Activated B cell treated with CpG ODN at 0.5 μM for 24 hours (primary cell): ENCODE data around the gene CTSL. TPM values are rescaled to one million over a fixed set of nuclear protein-coding genes. Genes with fewer than 3 reads are reported as not detected.

Experiments used
- ATAC-seq: fragments of 200-7000 bp; cut with Tn5 transposase; one replicate; pipeline ENCODE4 v1.10.0; 2021; ENCODE audit warnings: low read depth, mild to moderate bottlenecking, moderate library complexity
- CTCF ChIA-PET: fragments of 350-600 bp; sonication (Branson Sonifier 250); formaldehyde crosslinking; loops from one replicate; lab custom pipeline; 2021; ENCODE audit warnings: antibody characterized with exemption; lab: Charles Lee
- POLR2A ChIA-PET: fragments of 350-600 bp; sonication (Branson Sonifier 250); formaldehyde crosslinking; loops from one replicate; lab custom pipeline; 2021; ENCODE audit warnings: antibody characterized with exemption; lab: Charles Lee
- DNase-seq: peaks from one replicate; pipeline ENCODE4 v3.0.0; 2022
- H3K27ac Mint-ChIP-seq: one replicate; pipeline ENCODE4 v1.8.0; 2020; ENCODE audit warnings: mixed read lengths
- H3K27me3 Mint-ChIP-seq: one replicate; pipeline ENCODE4 v1.8.0; 2021; ENCODE audit warnings: mixed read lengths
- H3K36me3 Mint-ChIP-seq: one replicate; pipeline ENCODE4 v1.8.0; 2021; ENCODE audit warnings: low read depth, mixed read lengths
- H3K4me1 Mint-ChIP-seq: one replicate; pipeline ENCODE4 v1.8.0; 2021; ENCODE audit warnings: mixed read lengths
- H3K4me3 Mint-ChIP-seq: one replicate; pipeline ENCODE4 v1.8.0; 2020; ENCODE audit warnings: mild to moderate bottlenecking, mixed read lengths
- H3K9me3 Mint-ChIP-seq: one replicate; pipeline ENCODE4 v1.8.0; 2020; ENCODE audit warnings: mixed read lengths
- CTCF ChIP-seq: fragments of 200-600 bp; IDR thresholded peaks from one replicate; pipeline ENCODE4 v1.8.0; 2022; ENCODE audit warnings: antibody characterized with exemption, mild to moderate bottlenecking
- intact Hi-C: fragments of 100-400 bp; cut with micrococcal nuclease; formaldehyde crosslinking; loops from one replicate; pipeline ENCODE4 v1.15.1; 2024
- total RNA-seq: library from RNA; stranded (reverse); gene quantifications from 2 replicates; pipeline ENCODE4 v1.2.3, GENCODE V29; 2022

The CTSL gene
- total RNA-seq, 1 donor from 2014 or later, result 0.49 TPM

GRCh38 chr9:87707805-87708506, 18.0 kb upstream of the CTSL start:
- Mint-ChIP-seq H3K36me3 (no peaks in the 10 kb centered on the region), H3K27ac (no peak overlapping the region), H3K9me3 (no peaks in the 10 kb centered on the region), H3K4me1 (peaks cover 3% of the 10 kb centered on the region), H3K4me3 (no peak overlapping the region), H3K27me3 (no peaks in the 10 kb centered on the region)
- no peak for TF ChIP-seq CTCF
- ChIA-PET POLR2A (no interaction called here), CTCF (no interaction called here)
- intact Hi-C loops, result no loop called here
- ATAC-seq (no peak), DNase-seq (no peak)

GRCh38 chr9:87708546-87708945, 17.4 kb upstream of the CTSL start:
- TF ChIP-seq CTCF, result no peak
- H3K9me3 Mint-ChIP-seq, result no peaks in the 10 kb centered on the region
- DNase-seq, result no peak
- intact Hi-C loops, result no loop called here
- peaks cover 3% of the 10 kb centered on the region for H3K4me1 Mint-ChIP-seq
- ATAC-seq, result no peak
- no peaks in the 10 kb centered on the region for H3K27me3 Mint-ChIP-seq
- ChIA-PET CTCF (no interaction called here), POLR2A (no interaction called here)
- H3K36me3 Mint-ChIP-seq, result no peaks in the 10 kb centered on the region
- H3K4me3 Mint-ChIP-seq, result no peak overlapping the region
- no peak overlapping the region for H3K27ac Mint-ChIP-seq

GRCh38 chr9:87708986-87709728, 16.8 kb upstream of the CTSL start:
- ChIA-PET POLR2A (no interaction called here), CTCF (no interaction called here)
- Mint-ChIP-seq H3K9me3 (no peaks in the 10 kb centered on the region), H3K4me3 (no peak overlapping the region), H3K27me3 (no peaks in the 10 kb centered on the region), H3K4me1 (peaks cover 3% of the 10 kb centered on the region), H3K36me3 (no peaks in the 10 kb centered on the region), H3K27ac (no peak overlapping the region)
- TF ChIP-seq CTCF, result no peak
- intact Hi-C loops, result no loop called here
- ATAC-seq (no peak), DNase-seq (no peak)

GRCh38 chr9:87710443-87710842, 15.5 kb upstream of the CTSL start:
- no peak for TF ChIP-seq CTCF
- Mint-ChIP-seq H3K27ac (no peak overlapping the region), H3K36me3 (no peaks in the 10 kb centered on the region), H3K9me3 (no peaks in the 10 kb centered on the region), H3K4me3 (no peak overlapping the region), H3K4me1 (peaks cover 3% of the 10 kb centered on the region), H3K27me3 (no peaks in the 10 kb centered on the region)
- ATAC-seq (no peak), DNase-seq (no peak)
- CTCF ChIA-PET, result no interaction called here
- POLR2A ChIA-PET, result no interaction called here
- intact Hi-C loops, result no loop called here
